Neural progenitor cell (in vitro differentiated cells): ENCODE measurements around the gene MGRN1. TPM values are rescaled to one million over a fixed set of nuclear protein-coding genes. Genes with fewer than 3 reads are reported as not detected.

Experiments
- DNase-seq: peaks from one replicate; pipeline ENCODE4 v3.0.0-alpha.2; 2016; ENCODE audit warnings: low spot score
- H2AFZ ChIP-seq: fragments of 200-600 bp; sonication (generic); replicated peaks from 2 replicates; pipeline ENCODE4 v1.6.1; 2016; ENCODE audit warnings: antibody characterized with exemption
- H3F3A ChIP-seq: fragments of 200-600 bp; sonication (generic); 2 replicates; pipeline ENCODE4 v1.6.1; 2016; ENCODE audit warnings: antibody characterized with exemption, low read depth
- H3K27ac ChIP-seq: fragments of 200-600 bp; sonication (generic); 2 replicates; pipeline ENCODE4 v1.5.1; 2016; ENCODE audit warnings: mild to moderate bottlenecking
- H3K27me3 ChIP-seq: fragments of 200-600 bp; sonication (generic); 2 replicates; pipeline ENCODE4 v1.6.1; 2016; ENCODE audit warnings: mild to moderate bottlenecking, moderate library complexity
- H3K36me3 ChIP-seq: fragments of 200-600 bp; sonication (generic); 2 replicates; pipeline ENCODE4 v1.5.1; 2016
- H3K4me1 ChIP-seq: fragments of 200-600 bp; sonication (generic); 2 replicates; pipeline ENCODE4 v1.6.1; 2016; ENCODE audit warnings: mixed run types
- H3K4me2 ChIP-seq: fragments of 200-600 bp; sonication (generic); 2 replicates; pipeline ENCODE4 v1.6.1; 2016
- H3K4me3 ChIP-seq: fragments of 200-600 bp; sonication (generic); 2 replicates; pipeline ENCODE4 v1.5.1; 2016
- H3K79me2 ChIP-seq: fragments of 200-600 bp; sonication (generic); 2 replicates; pipeline ENCODE4 v1.6.1; 2016; ENCODE audit warnings: low read depth
- H3K9ac ChIP-seq: fragments of 200-600 bp; sonication (generic); 2 replicates; pipeline ENCODE4 v1.6.1; 2016
- H3K9me3 ChIP-seq: fragments of 200-600 bp; sonication (generic); 2 replicates; pipeline ENCODE4 v1.5.1; 2016; ENCODE audit warnings: low read depth
- H4K20me1 ChIP-seq: fragments of 200-600 bp; sonication (generic); 2 replicates; pipeline ENCODE4 v1.6.1; 2016; ENCODE audit warnings: low read depth
- H3K27ac Mint-ChIP-seq: 3 replicates; pipeline ENCODE4 v1.8.0; 2021; ENCODE audit warnings: mixed read lengths
- H3K27me3 Mint-ChIP-seq: 2 replicates; pipeline ENCODE4 v1.8.0; 2022; ENCODE audit warnings: low read depth, mild to moderate bottlenecking, inconsistent platforms, moderate library complexity, mixed read lengths; ENCODE audit not compliant: insufficient read depth
- H3K36me3 Mint-ChIP-seq: 3 replicates; pipeline ENCODE4 v1.8.0; 2021; ENCODE audit warnings: mixed read lengths
- H3K4me1 Mint-ChIP-seq: 3 replicates; pipeline ENCODE4 v1.8.0; 2021; ENCODE audit warnings: mixed read lengths
- H3K4me3 Mint-ChIP-seq: 3 replicates; pipeline ENCODE4 v1.8.0; 2021; ENCODE audit warnings: mild to moderate bottlenecking, moderate library complexity, mixed read lengths
- H3K9me3 Mint-ChIP-seq: 3 replicates; pipeline ENCODE4 v1.8.0; 2020; ENCODE audit warnings: mixed read lengths
- CTCF ChIP-seq: fragments of 200-600 bp; sonication (generic); IDR thresholded peaks from 2 replicates; pipeline ENCODE4 v1.5.1; 2017; ENCODE audit warnings: antibody characterized with exemption, mild to moderate bottlenecking
- EZH2 ChIP-seq: fragments of 200-600 bp; sonication (generic); IDR thresholded peaks from 2 replicates; pipeline ENCODE4 v1.6.1; 2017; ENCODE audit warnings: antibody characterized with exemption, mild to moderate bottlenecking, moderate library complexity
- EZH2phosphoT487 ChIP-seq: fragments of 200-600 bp; sonication (generic); IDR thresholded peaks from 2 replicates; pipeline ENCODE4 v1.6.1; 2017; ENCODE audit warnings: antibody characterized with exemption
- total RNA-seq: library from RNA; depleted of rRNA; stranded (reverse); fragments of >200 nt; gene quantifications from 2 replicates; pipeline ENCODE4 v1.2.3, GENCODE V29; 2015; ENCODE audit warnings: low replicate concordance

Gene MGRN1
- total RNA-seq, 1 donor from 2014 or later: 17.5 TPM

- Histone ChIP-seq H3K9ac (no peak overlapping the region), H2AFZ (no peak overlapping the region), H3K27ac (no peak overlapping the region), H3K79me2 (no peaks in the 10 kb centered on the region), H3F3A (no peaks in the 10 kb centered on the region), H3K4me1 (peaks cover 9% of the 10 kb centered on the region), H3K36me3 (no peaks in the 10 kb centered on the region), H3K4me3 (no peak overlapping the region), H4K20me1 (no peaks in the 10 kb centered on the region), H3K27me3 (no peaks in the 10 kb centered on the region), H3K9me3 (no peaks in the 10 kb centered on the region), H3K4me2 (no peak overlapping the region)
- Mint-ChIP-seq H3K27ac (peak overlapping the region; percentile 1), H3K36me3 (peaks cover 2% of the 10 kb centered on the region), H3K27me3 (peaks cover 7% of the 10 kb centered on the region), H3K4me3 (no peak overlapping the region), H3K9me3 (peaks cover 2% of the 10 kb centered on the region), H3K4me1 (peaks cover 4% of the 10 kb centered on the region)
- TF ChIP-seq EZH2phosphoT487 (no peak), CTCF (no peak), EZH2 (no peak)
- DNase-seq: no peak
These were observed 32.7 kb upstream of the MGRN1 start for GRCh38 chr16:4591706-4592470.

GRCh38 chr16:4593086-4593485 is 31.5 kb upstream of the MGRN1 start:
- no peak overlapping the region for H3K4me3 ChIP-seq
- H3K9me3 Mint-ChIP-seq: peaks cover 1% of the 10 kb centered on the region
- H3K27me3 ChIP-seq: no peaks in the 10 kb centered on the region
- peaks cover 4% of the 10 kb centered on the region for H3K4me1 Mint-ChIP-seq
- H3K4me3 Mint-ChIP-seq: no peak overlapping the region
- H3K27me3 Mint-ChIP-seq: peaks cover 7% of the 10 kb centered on the region
- H3K36me3 Mint-ChIP-seq: peaks cover 1% of the 10 kb centered on the region
- H3K79me2 ChIP-seq: no peaks in the 10 kb centered on the region
- H3K9me3 ChIP-seq: no peaks in the 10 kb centered on the region
- peak overlapping the region; percentile 15 for H3K4me2 ChIP-seq
- no peak overlapping the region for H3K27ac ChIP-seq
- TF ChIP-seq CTCF (no peak), EZH2 (no peak), EZH2phosphoT487 (no peak)
- no peaks in the 10 kb centered on the region for H3K36me3 ChIP-seq
- no peaks in the 10 kb centered on the region for H3F3A ChIP-seq
- no peak overlapping the region for H3K27ac Mint-ChIP-seq
- no peak overlapping the region for H3K9ac ChIP-seq
- H3K4me1 ChIP-seq: peaks cover 9% of the 10 kb centered on the region
- DNase-seq: peak; percentile 63
- H4K20me1 ChIP-seq: no peaks in the 10 kb centered on the region
- no peak overlapping the region for H2AFZ ChIP-seq

GRCh38 chr16:4594433-4595410 is 29.9 kb upstream of the MGRN1 start:
- Histone ChIP-seq H3K36me3 (no peaks in the 10 kb centered on the region), H3K79me2 (no peaks in the 10 kb centered on the region), H3K27ac (no peak overlapping the region), H2AFZ (no peak overlapping the region), H3K4me3 (no peak overlapping the region), H3K9ac (no peak overlapping the region), H4K20me1 (no peaks in the 10 kb centered on the region), H3K4me2 (no peak overlapping the region), H3K4me1 (peaks cover 9% of the 10 kb centered on the region), H3F3A (no peaks in the 10 kb centered on the region), H3K27me3 (no peaks in the 10 kb centered on the region), H3K9me3 (no peaks in the 10 kb centered on the region)
- Mint-ChIP-seq H3K27ac (peak overlapping the region; percentile 24), H3K4me3 (no peak overlapping the region), H3K4me1 (peaks cover 7% of the 10 kb centered on the region), H3K9me3 (no peaks in the 10 kb centered on the region), H3K36me3 (no peaks in the 10 kb centered on the region), H3K27me3 (peaks cover 14% of the 10 kb centered on the region)
- TF ChIP-seq EZH2phosphoT487: no peak
- TF ChIP-seq EZH2: no peak
- TF ChIP-seq CTCF: no peak
- DNase-seq: no peak
